Measurements from ENCODE around the gene VCX3A.
A peak's percentile ranks its signal among the peaks of the same experiment; 100 is the strongest.
"Not testable (repeated sequence)": the region's sequence is repeated elsewhere in the genome, so short reads cannot be mapped to it uniquely, and the experiment has no call there.

VCX3A gene

DNA sequence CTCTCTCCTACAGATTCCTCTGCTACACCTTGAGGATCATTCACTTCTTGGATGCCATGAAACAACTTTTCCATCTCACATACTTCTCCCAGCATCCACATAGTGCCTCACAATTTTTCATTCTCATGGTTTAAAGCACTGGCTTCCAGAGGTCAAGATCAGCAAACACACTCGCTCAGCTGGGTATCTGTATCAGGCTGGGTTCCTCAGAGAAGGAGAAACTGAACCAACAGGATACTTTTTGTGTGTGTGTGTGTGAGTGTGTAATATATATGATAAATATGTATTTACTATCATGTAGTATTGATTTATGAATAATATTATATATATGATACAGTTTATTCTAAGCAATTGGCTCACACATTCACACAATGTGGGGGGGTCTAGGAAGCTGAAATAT is at the start of gene VCX3A:
TSS of gene VCX3A (minus strand) at position 101 of the 400 bp plus-strand sequence. CDS start 621 bp downstream, outside the sequence.
- DNase-seq (ENCODE audit: low spot score), result not testable (repeated sequence)

GRCh38 chrX:6574762-6575161 is 39.8 kb upstream of the VCX3A start:
- peak; percentile 15 for DNase-seq (ENCODE audit: low spot score)

DNA sequence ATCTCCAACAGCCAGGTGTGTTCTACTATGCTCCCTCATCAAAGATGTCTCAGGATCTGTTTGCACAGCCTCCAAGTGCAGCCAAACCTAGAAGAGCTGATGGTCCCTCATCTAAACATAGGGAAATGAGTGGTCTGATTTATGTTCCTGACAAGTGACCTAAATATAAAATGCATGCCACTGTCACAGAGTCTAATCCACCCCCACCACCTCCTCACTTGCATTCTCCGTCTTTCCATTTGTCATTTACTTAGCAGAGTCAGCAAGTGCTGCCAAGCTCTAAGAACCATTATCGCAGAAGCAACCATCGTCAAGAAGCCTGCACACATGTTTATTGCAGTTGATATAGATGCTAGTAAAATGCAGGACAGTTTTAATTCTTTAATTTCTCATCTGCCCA is 33.1 kb upstream of the VCX3A start:
- no peak for DNase-seq (ENCODE audit: low spot score)

- no peak for DNase-seq (ENCODE audit: low spot score)
Measured at GRCh38 chrX:6558979-6559378, 24.1 kb upstream of the VCX3A start.

- DNase-seq (ENCODE audit: low spot score), result no peak
Measured at GRCh38 chrX:6557690-6558089, 22.8 kb upstream of the VCX3A start.

DNA sequence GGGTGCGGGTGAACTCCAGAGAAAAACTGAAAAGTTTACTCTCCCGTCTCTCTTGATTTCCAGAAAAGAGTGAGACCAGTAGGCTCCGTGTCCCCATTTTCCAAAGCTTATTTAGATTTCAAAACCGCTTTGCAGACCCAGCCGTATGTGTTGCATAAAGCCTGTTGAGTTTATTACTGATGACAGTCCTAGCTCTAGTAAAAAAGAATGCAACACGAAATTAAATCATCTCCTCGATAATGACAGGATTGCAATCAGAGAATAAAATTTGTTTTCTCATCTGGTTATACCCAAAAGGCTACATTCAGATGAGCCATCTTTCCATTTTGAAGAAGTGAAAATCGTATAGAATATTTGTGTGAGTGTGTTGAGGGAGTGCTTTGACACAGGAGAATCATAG is 16.1 kb upstream of the VCX3A start:
- DNase-seq (ENCODE audit: low spot score), result no peak

DNA sequence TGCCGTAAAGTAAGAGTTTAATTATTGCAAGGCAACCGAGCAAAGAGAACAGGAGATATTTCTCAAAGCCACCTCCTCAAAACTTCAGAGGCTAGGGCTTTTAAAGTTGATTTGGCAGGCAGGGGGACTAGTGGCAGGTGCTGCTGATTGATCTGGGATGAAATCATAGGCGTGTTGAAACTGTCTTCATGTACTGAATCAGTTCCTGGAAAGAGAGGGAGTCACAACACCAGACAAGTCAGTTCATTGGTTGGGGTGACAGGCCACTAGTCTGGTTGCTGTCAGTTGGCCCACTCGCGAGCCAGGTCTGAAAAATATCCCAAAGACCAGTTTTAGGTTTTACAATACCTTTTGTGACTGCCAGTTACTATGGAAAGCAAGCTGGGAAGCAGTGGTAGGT is 10.8 kb upstream of the VCX3A start:
- no peak for DNase-seq (ENCODE audit: low spot score)

DNA sequence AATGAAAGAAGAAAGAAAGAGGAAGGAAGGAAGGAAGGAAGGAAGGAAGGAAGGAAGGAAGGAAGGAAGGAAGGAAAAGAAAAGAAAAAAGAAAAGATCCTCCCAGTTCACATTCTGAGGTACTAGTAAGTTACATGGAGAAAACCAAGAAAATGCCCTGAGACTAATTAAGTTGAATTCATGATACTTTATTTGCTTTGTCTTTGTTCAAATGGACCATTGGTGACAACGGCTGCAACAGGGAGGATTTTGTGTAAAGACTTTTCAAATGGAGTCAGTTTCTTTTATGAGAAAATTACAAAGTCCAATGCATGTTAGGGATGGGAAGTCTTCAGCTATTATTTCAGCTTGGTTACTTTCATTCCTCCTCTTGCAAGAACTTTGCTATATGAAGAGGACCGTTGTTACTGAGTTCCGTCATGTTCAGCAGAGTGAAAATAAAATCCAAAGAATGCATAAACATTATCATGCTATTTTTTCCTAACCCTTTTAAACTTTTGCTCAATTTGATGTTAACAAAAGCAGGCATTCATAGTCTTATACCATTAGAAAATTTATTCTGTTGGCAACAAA is 8.3 kb downstream of the VCX3A start:
- DNase-seq (ENCODE audit: low spot score), result no peak

- DNase-seq (ENCODE audit: low spot score), result no peak
Measured at GRCh38 chrX:6517376-6517775, 17.5 kb downstream of the VCX3A start.

DNA sequence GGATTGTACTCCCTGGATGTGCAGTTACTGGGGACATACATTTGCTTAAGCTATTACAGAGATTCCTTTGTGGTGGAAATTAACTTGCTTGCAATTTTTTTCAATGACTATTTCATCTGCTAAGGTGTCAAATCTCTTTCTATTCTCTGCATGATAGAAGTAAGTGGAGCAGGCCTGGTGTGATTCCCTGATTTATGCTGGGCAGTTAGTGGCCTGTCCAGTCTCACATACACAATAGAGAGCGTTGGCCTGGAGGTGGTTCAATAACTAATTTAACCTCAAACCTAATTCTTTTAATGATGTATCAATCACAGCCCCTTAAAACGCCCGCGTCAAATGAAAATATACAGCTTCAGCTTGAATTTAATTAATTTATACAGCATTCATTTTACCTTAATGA is 28.5 kb downstream of the VCX3A start:
- no peak for DNase-seq (ENCODE audit: low spot score)

- DNase-seq (ENCODE audit: low spot score), result no peak
Measured at GRCh38 chrX:6505960-6506359, 29.0 kb downstream of the VCX3A start.

DNA sequence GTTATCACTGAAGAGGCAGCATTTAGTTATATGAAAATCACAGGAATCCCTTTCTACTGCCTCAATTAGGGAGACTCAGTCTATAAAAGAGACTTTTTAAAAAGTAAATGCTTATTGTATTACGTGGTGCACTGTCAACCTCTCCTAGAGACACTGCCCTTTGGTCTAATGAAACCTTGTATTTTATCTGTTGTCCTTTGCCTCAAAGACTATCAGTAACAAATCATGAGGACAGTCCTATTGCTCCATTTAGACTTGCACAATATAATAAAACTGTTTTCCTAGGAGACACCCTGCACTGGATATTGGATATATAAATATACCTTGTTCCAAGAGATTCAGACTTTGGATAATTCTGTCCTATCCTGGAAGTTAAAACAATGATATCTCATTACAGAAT is 34.2 kb downstream of the VCX3A start:
- no peak for DNase-seq (ENCODE audit: low spot score)

GRCh38 chrX:6498324-6498723 is 36.6 kb downstream of the VCX3A start:
- no peak for DNase-seq (ENCODE audit: low spot score)

All from NAMALWA (cell line).